HG03460 (cell line): ENCODE results near the gene TMEM245.

ENCODE experiments used
- ATAC-seq: cut with Tn5 transposase; IDR thresholded peaks from one replicate; pipeline ENCODE4 v1.9.1; 2021; ENCODE audit not compliant: unreplicated experiment

TMEM245 gene

DNA sequence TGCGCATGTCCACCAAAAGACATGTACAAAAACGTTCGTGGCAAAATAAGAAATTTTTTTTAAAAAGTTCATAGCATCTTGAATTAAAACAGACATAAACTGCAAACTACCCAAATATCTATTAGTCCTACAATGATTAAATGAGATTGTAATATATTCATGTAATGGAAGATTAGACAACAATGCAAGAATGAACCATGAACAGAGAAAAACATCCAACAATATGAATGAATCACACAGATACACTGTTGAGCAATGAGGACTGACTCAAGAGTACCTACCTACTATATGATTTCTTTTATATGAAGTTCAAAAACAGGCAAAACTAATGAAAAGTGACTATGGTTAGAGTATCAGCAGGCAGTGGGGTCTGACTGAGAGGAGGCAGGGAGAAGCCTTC, 88.5 kb downstream of the TMEM245 start:
- no peak for ATAC-seq

DNA sequence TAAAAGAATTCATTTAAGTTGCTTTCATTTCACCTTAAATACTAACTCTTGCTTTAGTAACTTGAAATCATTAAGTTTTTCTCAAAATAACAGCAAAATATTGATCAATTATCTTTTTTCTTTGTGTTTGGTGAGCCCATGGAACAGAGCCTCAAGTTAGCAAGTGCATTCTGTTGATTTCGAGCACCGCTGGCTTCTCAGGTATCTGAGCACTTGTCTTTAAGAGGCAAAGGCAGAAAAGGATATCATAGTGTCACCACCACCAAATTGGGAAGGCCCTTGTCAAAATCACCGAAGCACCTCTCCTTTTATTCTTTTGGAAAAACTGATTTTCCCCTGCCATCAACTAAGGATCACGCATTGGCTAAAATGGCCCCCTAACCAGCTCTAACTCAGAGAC, 89.3 kb downstream of the TMEM245 start:
- ATAC-seq: no peak

DNA sequence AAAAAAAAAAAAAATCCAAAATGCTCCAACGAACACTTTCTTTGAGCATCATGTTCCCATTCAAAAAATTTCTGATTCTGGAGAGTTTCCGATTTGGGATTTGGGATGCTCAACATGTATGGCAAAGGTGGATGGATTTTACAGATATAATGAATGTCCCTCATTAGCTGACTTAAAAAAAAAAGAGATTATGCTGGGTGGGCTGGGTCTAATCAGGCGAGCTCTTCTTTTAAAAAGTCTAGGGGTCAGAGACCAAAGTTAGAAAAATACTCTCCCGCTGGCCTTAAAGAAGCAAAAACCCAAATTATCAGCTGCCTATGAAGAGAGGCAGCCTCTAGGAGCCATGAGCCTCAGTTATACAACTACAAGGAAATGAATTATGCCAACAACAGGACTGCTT, 91.3 kb downstream of the TMEM245 start:
- no peak for ATAC-seq

DNA sequence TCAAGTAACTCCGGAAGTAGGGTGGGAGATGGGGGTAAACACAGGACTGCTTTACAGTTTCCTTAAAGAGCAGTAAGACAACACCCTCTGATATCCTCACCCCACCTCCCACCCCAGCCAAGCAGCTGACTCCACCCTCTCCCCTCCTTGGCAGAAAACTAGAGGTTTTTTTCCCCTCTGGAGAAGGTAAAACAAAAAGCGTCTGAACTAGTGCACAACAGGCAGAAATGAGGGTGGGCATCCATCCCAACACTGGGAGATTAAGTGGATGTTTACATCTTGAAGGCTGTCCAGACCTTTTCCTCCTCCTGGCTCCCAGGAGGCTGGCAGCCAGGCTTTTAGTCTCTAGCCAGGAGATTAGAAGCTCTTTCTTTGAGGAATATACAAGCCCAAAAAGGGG, 92.6 kb downstream of the TMEM245 start:
- ATAC-seq: no peak

DNA sequence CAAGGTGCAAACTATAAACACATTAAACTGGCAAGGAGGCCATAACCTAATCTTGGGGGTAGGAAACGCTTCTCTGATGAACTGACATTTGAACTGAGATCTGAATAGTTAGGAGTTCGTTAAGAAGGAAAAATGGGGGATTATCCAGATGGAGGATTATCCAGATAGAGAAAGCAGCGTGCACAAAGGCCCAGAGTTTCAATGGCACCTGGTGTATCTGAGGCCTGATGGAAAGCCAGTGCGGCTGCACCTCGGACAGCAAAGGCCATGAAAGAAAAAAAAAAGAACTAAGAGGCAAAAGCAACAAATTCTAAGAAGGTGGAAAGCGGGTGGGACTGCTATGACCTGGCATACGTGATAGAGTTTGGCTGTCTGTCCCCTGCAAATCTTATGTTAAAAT, 93.4 kb downstream of the TMEM245 start:
- ATAC-seq: no peak

DNA sequence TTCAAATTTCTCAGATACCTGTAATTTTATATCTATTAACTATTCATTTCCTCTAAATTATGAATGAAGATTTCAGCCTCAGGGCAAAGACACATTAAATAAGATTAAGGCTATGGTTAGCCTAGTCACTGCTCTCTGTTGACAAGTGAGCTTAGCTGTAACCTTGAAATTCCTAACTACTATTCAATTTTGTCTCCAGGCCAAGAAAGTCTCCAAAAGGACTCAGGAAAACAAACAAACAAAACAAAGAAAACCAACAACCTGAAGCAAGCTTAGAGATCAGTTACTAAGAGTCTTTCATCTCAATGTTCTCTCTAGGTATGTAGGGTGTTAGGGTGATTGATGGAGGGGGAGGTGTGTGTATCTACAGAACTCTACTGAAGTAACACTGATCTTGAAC, 96.9 kb downstream of the TMEM245 start:
- ATAC-seq: no peak

DNA sequence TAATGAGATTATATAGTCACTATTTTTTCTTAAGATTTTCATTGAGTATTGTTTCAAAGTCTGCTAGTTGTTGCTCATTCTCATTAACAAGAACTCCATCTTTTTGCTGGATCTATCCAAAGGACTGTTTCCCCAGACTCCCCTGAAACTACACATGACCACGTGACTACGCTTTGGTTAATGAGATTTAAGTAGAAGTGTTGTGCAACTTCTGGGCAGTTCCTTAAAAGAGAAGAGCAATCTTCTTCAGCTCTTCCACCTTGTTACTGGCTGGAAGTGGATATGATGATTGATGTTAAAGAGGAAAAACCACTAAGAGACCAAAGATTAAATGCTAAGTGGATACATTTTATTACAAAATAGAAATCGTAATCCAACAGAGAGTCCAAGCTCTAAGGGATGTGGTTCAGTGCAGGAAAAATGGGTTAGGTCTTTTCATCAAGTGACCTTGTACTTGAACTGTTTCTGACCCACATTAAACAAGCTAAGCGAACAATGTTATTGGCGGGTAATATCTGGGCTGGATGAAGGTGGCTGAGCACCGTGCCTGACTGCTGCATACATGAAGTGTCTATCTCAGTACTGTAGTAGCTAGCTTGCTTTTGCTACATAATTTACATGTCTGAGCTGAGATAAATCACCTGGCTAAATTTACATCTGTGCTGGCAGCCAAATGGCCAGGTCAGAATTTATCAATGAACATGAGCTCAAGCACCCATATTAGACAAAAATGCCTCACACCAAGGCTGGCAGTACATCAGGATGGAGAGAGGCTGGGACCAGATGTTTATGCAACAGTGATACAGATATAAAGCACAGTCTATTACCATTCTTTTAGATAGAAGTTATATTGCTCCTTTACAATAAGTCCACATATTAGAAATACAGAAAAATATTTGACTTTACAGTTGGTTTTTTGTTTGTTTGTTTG, 98.9 kb downstream of the TMEM245 start:
- no peak for ATAC-seq

DNA sequence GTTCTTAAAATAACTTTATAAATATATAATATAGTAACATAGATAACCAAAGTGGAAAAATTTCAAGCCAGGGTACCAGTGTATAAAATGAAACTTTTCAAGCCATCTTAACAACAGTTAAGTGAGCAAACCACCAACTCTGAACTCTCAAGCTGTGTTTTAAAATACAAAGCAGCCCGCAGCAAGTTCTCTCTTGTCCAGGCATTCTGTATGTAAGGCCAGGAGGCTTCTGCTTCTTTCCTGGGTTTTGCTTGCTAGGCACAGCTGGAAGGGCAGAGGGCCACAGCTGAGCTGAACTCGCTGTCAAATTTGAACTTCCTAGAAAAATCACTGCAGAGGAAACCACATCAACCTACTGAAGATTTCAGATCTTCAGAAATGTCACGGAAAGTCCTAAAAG, 99.6 kb downstream of the TMEM245 start:
- ATAC-seq: no peak

DNA sequence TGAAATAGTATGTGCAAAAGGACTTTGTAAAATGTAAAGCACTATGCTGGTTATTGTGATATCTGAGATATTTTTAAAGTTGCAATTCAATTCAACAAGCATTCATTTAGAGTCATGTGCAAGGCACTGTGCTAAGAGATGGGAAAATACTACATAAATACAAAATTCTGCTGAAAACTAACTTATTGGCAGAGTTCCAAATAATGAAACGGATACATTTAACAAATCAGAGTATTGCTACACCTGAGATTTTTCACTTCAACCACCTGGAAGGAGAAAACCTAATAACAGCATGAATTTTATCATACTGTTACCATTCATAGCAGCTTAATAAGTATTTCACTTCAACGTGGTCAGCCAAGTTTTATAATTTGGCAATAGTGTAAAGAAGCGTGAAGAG, 100.3 kb downstream of the TMEM245 start:
- ATAC-seq: no peak

DNA sequence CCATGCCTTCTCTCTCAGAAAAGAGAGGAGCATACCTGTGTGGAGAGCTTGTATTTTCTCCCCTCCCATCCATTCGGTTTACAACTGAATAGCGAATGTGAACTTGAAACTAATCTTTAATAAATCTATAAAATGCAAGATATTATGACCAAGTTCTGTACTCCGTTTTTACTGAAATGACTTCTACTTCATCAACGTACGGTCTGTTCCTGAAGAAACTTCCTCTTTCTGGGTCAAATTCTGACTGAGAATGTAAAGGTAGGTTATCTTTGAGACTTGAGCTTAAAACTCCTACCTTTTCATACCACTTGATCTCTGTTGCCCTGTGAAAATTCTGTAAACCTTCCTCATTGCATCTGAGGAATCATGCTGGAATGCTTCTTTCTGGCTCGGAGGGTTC, 102.3 kb downstream of the TMEM245 start:
- ATAC-seq: no peak

DNA sequence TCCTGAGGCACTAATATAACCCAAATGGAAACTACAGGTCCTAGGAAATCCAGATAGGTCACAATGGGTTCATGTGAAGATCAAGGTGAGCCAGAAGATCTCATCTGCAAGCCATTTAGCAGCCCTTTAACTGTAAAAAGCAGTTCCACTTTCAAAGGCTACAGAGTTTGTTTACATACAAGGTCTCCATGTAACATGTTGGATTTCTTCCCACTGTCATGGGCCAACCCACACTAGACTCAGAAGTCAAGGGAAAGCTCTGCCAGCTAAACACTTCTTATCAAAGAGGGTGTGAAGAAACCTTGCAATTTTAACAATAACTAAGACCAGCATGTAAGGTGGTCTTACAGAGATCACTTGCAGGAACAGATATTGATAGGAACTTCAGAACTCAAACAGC, 102.7 kb downstream of the TMEM245 start:
- no peak for ATAC-seq

DNA sequence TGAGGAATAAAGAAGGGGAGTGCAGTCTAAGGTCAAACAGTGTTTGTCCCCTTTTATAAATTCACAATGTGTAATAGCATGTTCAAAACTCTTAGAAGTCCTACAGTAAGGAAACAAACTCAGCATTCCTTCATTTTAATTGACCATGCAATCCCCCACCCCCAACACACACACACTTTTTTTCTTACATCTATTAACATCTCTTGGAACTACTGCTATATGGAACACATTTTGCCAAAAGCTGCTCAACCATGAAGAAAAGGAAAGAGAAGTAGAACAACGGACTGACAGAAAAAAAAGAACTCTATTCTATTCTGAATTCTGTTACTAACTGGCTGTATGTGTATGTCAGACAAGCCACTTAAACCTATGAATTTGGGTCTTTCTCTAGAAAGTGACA, 103.6 kb downstream of the TMEM245 start:
- no peak for ATAC-seq

DNA sequence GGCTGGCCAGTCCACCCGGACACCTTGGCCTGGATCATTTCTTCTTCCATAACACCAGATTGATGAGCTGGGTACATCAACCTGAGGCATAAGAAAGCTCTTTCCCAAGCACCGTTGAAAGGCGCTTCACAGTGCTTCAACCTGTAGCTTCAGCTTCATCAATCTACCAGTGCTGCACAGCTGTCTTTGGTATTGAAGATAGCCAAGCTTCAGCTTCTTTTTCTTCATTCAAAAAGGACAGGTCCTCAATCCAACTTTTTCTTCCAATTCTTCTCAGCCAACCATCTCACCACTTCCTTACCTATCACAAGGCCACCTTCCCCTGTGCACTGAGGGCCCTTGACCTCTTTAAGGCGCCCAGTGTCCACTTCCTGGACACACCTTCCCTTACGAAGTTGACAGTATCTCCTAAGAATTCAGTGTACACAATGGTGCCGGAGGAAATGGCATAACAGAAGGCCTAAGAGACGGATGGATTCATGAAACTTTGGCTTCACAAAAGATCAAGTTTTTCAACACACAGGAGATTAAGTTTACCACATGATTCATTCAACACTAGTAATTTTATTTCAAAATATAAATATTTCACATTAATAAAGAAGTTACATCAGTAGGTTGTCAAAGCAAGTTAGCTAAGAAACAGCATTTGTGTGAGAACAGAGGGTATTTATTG, 105.0 kb downstream of the TMEM245 start:
- no peak for ATAC-seq

DNA sequence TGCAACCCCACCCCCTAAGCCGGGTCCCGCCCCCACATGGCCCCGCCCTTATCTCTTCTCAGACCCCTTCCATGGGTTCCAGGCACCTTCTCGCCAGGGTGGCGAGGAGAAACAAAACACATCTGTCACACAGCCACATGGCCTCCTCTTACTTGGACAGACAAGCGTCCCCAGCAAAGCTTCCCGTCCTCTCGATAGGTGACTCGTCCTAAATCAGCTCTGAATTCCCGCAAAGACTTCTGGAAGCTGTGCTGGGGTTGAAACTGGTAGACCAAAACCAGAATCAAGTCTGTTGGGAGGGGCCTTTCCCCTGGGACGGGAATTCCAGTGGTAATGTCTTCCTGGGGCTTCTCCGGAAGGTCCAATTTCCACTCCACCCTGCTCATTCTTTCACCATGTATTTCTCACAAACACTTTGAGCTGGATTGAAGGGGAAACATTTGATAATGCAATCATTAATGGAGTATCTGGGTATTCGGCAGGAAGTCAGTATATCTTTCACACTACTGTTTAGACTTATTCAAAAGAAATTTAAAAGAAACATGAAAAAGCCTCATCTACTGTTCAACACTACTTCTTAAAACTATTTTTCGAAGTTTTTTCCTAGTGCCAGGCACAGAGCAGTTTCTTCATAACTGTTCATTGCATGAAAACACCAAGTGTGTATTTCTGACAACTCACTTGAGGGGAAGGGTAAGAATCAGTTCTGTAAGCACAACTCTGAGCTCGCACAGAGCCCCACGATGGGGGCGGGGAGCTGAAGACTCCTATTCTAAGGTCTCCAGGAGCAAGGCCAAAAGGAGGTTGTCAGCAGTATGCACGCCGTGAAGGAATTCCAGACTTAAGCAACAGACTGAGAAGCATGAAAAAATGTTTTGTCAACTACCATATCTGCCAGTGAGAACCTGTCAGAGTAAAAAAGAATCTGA, 105.8 kb downstream of the TMEM245 start:
- ATAC-seq: no peak

DNA sequence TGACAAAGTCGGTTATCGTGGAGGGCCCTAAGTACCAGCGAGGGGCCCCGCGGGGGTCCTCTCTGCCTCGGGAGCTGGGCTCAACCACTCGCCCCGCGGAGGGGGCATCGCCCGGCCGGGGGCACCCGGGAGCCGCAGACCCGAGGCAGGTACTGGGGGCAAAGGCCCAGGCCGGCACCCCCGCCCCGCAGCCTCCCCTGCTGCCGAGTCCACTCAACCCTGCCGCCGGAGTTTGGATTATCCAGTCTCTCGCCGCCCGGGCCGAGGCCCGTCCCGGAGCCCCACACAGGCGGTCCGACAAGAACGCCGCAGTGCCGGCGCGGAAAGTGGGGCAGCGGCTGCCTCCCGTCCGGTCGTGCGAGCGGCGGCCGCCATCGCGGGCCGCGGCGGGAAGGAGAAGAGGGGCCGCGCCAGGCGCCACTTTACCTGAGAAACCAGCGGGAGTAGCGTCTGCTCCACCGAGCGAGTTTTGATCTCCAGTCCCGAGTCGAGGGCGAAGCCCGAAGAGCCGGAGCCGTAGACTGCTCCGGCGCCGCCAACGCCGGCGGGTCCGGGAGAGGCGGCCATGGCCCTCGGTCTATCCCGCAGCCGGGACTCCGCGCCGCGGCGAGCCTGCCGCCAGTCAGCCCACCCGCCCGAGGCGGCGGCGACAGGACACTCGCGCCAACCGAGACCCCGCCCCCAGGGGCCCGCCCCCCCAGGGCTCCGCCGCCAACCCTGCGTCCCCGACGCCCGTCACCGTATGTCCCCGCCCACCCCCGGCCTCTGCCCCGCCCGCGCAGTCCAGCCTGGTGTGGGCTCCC, 106.7 kb downstream of the TMEM245 start, which contains the start of gene CTNNAL1:
TSS of gene CTNNAL1 (minus strand) at position 624 of the 803 bp plus-strand sequence. CDS start at position 567, 57 bp downstream.
- ATAC-seq: peak; percentile 70

DNA sequence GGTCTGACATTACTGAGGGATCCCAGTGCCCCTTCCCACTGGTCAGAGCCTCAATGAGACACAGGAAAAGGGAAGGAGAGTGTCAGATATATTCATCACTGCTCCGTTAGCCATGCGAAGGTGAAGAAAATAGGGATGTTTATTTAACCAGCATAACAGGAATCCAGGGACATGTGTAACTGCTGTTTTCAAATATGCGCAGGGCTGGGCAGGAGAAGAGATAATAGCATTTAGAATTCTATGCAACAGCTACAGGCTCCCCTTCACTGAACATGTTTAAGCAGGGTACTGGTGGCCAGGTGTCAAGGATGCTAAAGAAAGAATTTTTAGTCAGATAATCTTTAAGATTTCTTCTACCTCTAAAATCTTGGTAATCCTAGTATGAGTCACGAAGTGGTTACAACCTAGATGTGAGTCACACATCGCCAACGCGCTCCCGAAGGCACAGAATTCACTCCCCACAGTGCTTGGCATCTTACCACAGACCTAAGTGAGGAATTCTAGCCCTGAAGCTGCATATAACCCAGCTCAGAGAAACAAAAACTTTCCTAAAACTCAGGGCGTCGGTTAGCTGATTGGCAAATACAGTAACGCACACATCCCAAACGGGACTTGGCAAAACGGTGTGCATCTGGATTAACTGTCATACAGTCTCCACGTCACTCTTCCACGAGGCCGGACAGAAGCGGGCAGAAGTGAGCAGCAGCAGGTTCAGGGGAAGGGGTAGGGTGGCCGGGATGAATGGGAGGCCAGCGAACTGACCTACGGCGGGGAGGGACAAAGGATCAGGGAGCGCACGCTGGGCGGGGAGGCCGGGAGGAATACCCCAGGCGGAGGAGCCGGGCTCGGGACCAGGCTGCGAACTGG, 107.5 kb downstream of the TMEM245 start:
- peak; percentile 32 for ATAC-seq

DNA sequence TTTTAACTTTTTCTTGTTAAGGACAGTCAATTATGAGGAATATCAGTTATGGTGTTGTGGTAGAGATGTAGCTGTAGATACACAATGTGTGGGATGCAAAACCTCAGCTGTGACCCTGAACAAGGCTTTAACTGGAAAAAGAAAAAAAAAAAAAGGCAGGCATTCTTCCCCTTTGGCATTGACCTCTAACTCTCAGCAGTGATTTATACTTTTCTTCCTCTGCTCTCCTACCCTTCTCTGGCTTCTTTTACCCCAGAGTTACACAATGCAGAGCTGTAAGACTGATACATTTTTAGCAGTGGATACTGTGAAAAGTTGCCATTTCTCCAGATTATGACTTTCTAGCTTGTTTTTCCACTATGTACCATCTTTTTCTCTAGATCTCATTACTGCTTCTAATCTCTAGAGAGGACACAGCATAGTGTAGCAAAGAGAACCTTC, 108.5 kb downstream of the TMEM245 start:
- ATAC-seq: no peak

DNA sequence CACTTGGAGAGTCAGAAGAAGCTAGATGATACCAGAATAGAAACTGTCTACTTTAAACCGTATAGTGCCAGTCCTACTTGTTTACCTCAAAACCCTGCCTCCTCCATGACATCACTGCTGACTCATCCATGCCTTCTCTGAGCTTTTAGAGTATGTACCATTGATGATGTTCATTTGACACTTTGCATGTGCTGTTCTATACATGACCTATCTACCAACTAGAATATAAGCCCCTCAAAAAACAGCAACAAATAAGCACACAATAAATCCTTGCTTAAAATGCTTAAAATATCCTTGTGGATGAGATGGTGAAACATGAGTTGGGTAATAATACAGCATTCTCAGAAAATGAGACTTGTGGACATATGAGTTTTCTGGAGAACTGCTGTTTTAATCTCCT, 109.0 kb downstream of the TMEM245 start:
- ATAC-seq: peak; percentile 33

DNA sequence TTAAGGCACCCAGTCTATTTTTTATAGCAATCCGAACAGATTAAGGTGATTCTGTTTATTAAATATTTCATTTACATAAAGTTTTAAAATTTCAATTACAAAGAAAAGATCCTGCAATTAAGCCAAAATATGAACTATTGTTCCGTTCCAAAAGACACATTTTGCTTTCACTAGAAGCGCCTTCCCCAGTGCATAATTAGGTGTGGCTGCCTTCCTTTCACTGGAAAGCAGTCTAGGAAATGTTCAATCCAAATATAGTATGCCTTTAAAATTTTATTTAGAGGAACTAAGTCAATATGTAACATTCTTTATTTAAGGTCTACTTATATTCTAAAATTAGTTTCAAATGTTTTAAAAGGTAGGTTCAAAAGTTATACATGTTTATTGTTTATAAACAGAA, 114.1 kb downstream of the TMEM245 start:
- no peak for ATAC-seq
